OCI-LY3 (cell line): ENCODE measurements around the gene SP1.
"Not testable (repeated sequence)": the region's sequence is repeated elsewhere in the genome, so short reads cannot be mapped to it uniquely, and the experiment has no call there.

Source experiments
- H2AFZ ChIP-seq: fragments of 200-600, 300-600 bp; shearing (Covaris generic); 2 replicates; pipeline ENCODE4 v1.6.0; 2014; ENCODE audit warnings: antibody characterized with exemption, low read depth, low read length
- H3K27ac ChIP-seq: fragments of 200-600, 300-600 bp; sonication (generic); 2 replicates; pipeline ENCODE4 v1.5.1; 2014; ENCODE audit warnings: mild to moderate bottlenecking, low read length, moderate library complexity, mixed read lengths
- H3K27me3 ChIP-seq: fragments of 200-600, 300-600 bp; sonication (generic); 2 replicates; pipeline ENCODE4 v1.6.1; 2014; ENCODE audit warnings: low read depth, low read length, mixed read lengths
- H3K36me3 ChIP-seq: fragments of 200-600, 300-600 bp; sonication (generic); replicated peaks from 2 replicates; pipeline ENCODE3; 2014; ENCODE audit warnings: low read depth, low read length, mixed read lengths
- H3K4me1 ChIP-seq: fragments of 300-600, 200-600 bp; sonication (generic); 2 replicates; pipeline ENCODE4 v1.6.1; 2014; ENCODE audit warnings: low read length, mixed read lengths
- H3K4me2 ChIP-seq: fragments of 200-600, 300-600 bp; sonication (generic); 2 replicates; pipeline ENCODE4 v1.6.1; 2014; ENCODE audit warnings: low read length, mixed read lengths
- H3K4me3 ChIP-seq: fragments of 300-600, 200-600 bp; sonication (generic); 2 replicates; pipeline ENCODE4 v1.5.1; 2014; ENCODE audit warnings: antibody characterized with exemption, mild to moderate bottlenecking, low read length, moderate library complexity
- H3K79me2 ChIP-seq: fragments of 300-600, 200-600 bp; shearing (Covaris generic); 2 replicates; pipeline ENCODE4 v1.6.1; 2014; ENCODE audit warnings: mild to moderate bottlenecking, low read length, mixed read lengths
- H3K9ac ChIP-seq: fragments of 300-600, 200-600 bp; shearing (Covaris generic); 2 replicates; pipeline ENCODE4 v1.6.0; 2014; ENCODE audit warnings: mild to moderate bottlenecking, low read length, moderate library complexity
- H3K9me3 ChIP-seq: fragments of 200-600, 300-600 bp; shearing (Covaris generic); 2 replicates; pipeline ENCODE4 v1.6.1; 2014; ENCODE audit warnings: low read length, mixed read lengths; ENCODE audit not compliant: insufficient read depth
- H4K20me1 ChIP-seq: fragments of 200-600, 300-600 bp; sonication (generic); 2 replicates; pipeline ENCODE4 v1.6.1; 2016; ENCODE audit warnings: low read length, mixed read lengths; ENCODE audit not compliant: insufficient read depth
- EZH2phosphoT487 ChIP-seq: fragments of 200-600 bp; shearing (Covaris generic); IDR thresholded peaks from 2 replicates; pipeline ENCODE4 v1.6.1; 2018; ENCODE audit warnings: antibody characterized with exemption, mixed run types, low read depth
- TF ChIP-seq, protein P1 (sequence below): fragments of 200-600, 300-600 bp; sonication (generic); IDR thresholded peaks from 2 replicates; pipeline ENCODE4 v1.5.1; 2014; ENCODE audit warnings: antibody characterized with exemption, low read length, low read depth

SP1 gene

DNA sequence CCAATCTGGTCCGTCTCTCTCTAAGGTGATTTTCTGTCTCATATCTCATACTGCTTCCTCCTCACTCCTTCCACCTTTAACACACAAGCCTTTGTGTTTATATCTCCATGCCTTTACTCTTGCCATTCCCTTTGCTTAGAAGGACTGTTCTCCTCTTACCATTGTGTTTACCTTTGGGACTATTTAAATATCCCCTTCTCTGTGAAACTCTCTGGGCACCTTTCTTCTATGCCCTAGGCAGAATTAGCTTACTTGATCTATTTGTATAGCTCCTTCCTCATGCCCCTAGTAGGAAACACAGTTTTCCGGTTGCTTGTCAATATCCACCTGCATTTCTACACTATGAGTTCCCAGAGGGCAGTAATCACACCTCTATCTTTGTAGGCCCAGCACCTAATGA is 39.8 kb downstream of the SP1 start:
- Histone ChIP-seq H3K27me3 (peaks cover 9% of the 10 kb centered on the region), H2AFZ (no peak overlapping the region), H3K36me3 (no peaks in the 10 kb centered on the region), H3K79me2 (no peaks in the 10 kb centered on the region), H3K4me2 (no peak overlapping the region), H3K9ac (no peak overlapping the region), H4K20me1 (no peaks in the 10 kb centered on the region), H3K4me1 (peaks cover 28% of the 10 kb centered on the region), H3K4me3 (no peak overlapping the region), H3K27ac (no peak overlapping the region), H3K9me3 (no peaks in the 10 kb centered on the region)
- TF ChIP-seq, protein P1, sequence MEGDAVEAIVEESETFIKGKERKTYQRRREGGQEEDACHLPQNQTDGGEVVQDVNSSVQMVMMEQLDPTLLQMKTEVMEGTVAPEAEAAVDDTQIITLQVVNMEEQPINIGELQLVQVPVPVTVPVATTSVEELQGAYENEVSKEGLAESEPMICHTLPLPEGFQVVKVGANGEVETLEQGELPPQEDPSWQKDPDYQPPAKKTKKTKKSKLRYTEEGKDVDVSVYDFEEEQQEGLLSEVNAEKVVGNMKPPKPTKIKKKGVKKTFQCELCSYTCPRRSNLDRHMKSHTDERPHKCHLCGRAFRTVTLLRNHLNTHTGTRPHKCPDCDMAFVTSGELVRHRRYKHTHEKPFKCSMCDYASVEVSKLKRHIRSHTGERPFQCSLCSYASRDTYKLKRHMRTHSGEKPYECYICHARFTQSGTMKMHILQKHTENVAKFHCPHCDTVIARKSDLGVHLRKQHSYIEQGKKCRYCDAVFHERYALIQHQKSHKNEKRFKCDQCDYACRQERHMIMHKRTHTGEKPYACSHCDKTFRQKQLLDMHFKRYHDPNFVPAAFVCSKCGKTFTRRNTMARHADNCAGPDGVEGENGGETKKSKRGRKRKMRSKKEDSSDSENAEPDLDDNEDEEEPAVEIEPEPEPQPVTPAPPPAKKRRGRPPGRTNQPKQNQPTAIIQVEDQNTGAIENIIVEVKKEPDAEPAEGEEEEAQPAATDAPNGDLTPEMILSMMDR: no peak
- no peak for TF ChIP-seq EZH2phosphoT487

GRCh38 chr12:53422247-53422646 is 42.3 kb downstream of the SP1 start:
- not testable (repeated sequence) for H3K9me3 ChIP-seq, H3K27me3 ChIP-seq, H4K20me1 ChIP-seq, H3K79me2 ChIP-seq, H3K4me3 ChIP-seq, H2AFZ ChIP-seq, H3K27ac ChIP-seq, H3K4me2 ChIP-seq, H3K9ac ChIP-seq, H3K36me3 ChIP-seq
- H3K4me1 ChIP-seq: peaks cover 21% of the 10 kb centered on the region

DNA sequence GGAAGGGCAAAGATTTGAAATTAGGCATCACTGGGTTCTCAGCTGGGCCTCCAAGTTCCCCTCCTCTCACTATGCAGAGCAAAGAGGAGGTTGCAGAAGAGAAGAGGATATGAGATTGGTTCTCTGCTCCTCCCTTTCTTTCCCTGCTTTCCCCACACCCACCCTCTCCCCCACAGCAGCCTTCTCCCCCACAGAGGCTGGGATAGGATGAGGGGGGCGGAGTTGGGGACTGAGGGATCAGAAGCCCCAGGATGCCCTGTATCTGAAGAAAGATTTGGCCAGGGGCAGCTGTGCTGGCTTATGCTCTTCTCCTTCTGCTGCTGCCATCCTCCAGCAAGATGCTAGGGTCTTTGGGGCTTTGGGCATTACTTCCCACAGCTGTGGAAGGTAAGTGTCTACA is 43.6 kb downstream of the SP1 start, which contains the start of gene AMHR2:
AMHR2 (plus strand) TSS at position 259 of the 400 bp plus-strand sequence; CDS start at position 339, 80 bp downstream.
- H3K9ac ChIP-seq: no peak within 1 kb of the TSS
- H3K36me3 ChIP-seq: no peaks in the 10 kb centered on the region
- H4K20me1 ChIP-seq: no peaks in the 10 kb centered on the region
- H3K4me3 ChIP-seq: no peak within 1 kb of the TSS
- H3K79me2 ChIP-seq: no peaks in the 10 kb centered on the region
- no peak within 1 kb of the TSS for H3K27ac ChIP-seq
- peaks cover 8% of the 10 kb centered on the region for H3K4me1 ChIP-seq
- no peaks in the 10 kb centered on the region for H3K9me3 ChIP-seq
- H3K4me2 ChIP-seq: no peak within 1 kb of the TSS
- no peak for TF ChIP-seq EZH2phosphoT487
- TF ChIP-seq, protein P1: no peak
- no peak within 1 kb of the TSS for H2AFZ ChIP-seq
- H3K27me3 ChIP-seq: peaks cover 9% of the 10 kb centered on the region

DNA sequence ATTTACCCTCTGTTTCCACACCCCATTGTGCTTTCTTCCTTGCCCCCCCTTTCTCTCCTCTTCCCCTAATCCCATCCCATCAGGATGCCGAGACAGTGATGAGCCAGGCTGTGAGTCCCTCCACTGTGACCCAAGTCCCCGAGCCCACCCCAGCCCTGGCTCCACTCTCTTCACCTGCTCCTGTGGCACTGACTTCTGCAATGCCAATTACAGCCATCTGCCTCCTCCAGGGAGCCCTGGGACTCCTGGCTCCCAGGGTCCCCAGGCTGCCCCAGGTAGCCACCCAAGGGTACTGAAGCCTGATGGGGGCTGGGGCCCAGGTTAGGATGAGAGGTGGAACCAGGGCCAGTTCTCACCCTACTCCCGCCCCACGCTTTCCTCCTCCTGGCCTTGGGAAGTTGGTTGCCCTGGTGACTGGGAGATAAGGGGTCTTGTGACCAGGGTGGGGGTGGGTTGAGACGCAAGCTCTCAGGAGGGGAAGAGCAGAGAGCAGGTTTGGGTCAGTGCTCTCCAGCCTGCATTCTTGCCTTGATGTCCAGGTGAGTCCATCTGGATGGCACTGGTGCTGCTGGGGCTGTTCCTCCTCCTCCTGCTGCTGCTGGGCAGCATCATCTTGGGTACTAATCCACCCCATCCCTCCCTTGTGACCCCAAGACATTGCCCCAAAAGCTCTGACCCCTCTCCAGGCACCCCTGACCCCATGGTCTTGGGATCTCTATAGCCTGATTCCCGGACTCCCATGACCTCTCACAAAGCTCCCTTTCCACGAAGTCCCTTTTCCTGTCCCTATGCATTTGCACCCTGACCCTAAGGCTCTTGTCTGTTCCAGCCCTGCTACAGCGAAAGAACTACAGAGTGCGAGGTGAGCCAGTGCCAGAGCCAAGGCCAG is 44.9 kb downstream of the SP1 start:
- Histone ChIP-seq H3K4me3 (no peak overlapping the region), H3K27me3 (peaks cover 5% of the 10 kb centered on the region), H3K4me2 (no peak overlapping the region), H2AFZ (no peak overlapping the region), H3K9ac (no peak overlapping the region), H3K4me1 (peaks cover 3% of the 10 kb centered on the region; the same call in 1 of the 2 replicates), H3K27ac (no peak overlapping the region), H4K20me1 (no peaks in the 10 kb centered on the region), H3K36me3 (no peaks in the 10 kb centered on the region), H3K79me2 (no peaks in the 10 kb centered on the region), H3K9me3 (no peaks in the 10 kb centered on the region)
- TF ChIP-seq EZH2phosphoT487: no peak

- TF ChIP-seq, protein P1: no peak
- no peak for TF ChIP-seq EZH2phosphoT487
- Histone ChIP-seq H2AFZ (no peak overlapping the region), H4K20me1 (no peaks in the 10 kb centered on the region), H3K79me2 (no peaks in the 10 kb centered on the region), H3K9me3 (no peaks in the 10 kb centered on the region), H3K36me3 (no peaks in the 10 kb centered on the region), H3K27me3 (peaks cover 1% of the 10 kb centered on the region; the same call in 1 of the 2 replicates), H3K27ac (no peak overlapping the region), H3K9ac (no peak overlapping the region), H3K4me3 (no peak overlapping the region), H3K4me2 (no peak overlapping the region), H3K4me1 (peaks cover 3% of the 10 kb centered on the region; the same call in 1 of the 2 replicates)
Observed at GRCh38 chr12:53425515-53426150, 45.7 kb downstream of the SP1 start.
